HG03135 (cell line): ENCODE data around the gene MAST3.

Source experiments
- ATAC-seq: cut with Tn5 transposase; IDR thresholded peaks from one replicate; pipeline ENCODE4 v1.9.1; 2021; ENCODE audit warnings: mild to moderate bottlenecking, moderate library complexity; ENCODE audit not compliant: unreplicated experiment

The MAST3 gene

GRCh38 chr19:18109733-18110608 is 12.4 kb downstream of the MAST3 start:
- ATAC-seq = no peak

GRCh38 chr19:18110609-18111232 is 13.1 kb downstream of the MAST3 start:
- no peak for ATAC-seq

DNA sequence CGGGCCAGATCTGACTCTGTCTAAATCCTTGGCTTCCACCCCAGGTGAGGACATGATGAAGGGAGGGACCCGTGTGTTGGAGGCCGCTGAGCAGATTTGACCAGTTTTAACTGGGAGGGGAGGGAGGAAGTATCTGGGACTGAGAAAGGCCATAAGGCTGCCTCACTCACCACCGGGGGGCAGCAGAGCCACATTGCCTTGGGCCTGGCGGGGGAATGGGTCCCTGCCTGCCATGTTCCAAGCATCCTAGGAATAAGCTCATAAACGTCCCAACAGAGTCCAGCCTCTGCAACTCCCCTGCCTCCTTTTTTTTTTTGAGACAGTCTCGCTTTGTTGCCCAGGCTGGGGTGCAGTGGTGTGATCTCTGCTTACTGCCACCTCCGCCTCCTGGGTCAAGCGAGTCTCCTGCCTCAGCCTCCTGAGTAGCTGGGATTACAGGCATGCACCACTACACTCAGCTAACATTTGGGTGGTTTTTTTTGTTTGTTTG is 15.5 kb downstream of the MAST3 start:
- no peak for ATAC-seq

DNA sequence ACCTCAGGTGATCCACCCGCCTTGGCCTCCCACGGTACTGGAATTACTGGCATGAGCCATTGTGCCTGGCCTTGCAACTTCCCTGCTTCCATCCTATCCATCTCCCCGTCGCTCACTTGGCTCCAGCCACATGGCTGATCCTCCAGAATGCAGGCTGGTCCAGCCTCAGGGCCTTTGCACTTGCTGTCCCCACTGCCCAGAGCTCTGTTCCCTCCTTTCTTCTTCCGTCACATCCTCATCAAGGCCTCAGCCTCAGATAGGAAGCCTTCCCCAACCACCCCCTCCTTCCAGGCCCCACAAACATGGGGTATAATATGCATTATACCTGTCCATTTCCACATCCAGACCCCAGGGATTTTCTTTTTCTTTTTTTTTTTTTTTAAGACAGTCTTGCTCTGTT is 16.2 kb downstream of the MAST3 start:
- ATAC-seq = no peak

- no peak for ATAC-seq
These were observed 16.9 kb downstream of the MAST3 start for GRCh38 chr19:18114483-18114882.

- no peak for ATAC-seq
These were observed 19.8 kb downstream of the MAST3 start for GRCh38 chr19:18117364-18117691.

DNA sequence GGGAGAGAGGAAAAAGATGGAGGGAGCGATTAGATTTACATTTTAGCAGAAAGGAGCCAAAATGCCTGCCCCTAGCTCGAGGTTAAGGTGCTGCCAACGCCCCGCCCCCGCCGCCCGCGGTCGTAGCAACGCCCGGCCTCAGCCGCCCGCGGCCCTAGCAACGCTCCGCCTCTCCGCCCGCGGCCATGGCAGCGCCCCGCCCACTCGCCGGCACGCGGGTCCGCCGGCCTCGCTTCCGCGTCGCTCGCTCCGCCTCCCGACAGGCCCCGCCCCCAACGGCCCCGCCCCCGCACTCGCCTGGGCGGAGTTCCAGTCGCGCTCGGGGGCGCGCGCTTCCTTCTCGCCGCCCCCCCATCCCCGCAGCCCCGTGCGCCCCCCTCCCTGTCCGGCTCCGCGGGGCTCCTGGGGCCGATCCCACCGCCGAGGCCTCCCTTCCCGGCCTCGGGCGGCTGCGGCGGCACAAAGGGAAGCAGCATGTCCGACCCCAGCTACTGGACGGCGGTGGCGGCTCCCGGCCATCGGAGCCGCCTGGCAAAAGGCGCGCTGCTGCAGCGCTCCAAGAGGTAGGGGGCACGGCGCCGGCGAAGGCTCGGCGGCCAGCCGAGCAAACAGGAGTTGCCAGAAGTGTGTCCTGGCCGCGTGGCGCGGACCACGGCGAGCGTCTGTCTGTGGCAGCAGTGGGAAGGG is 20.3 kb downstream of the MAST3 start:
- ATAC-seq = peak; percentile 75

GRCh38 chr19:18118420-18119012 is 20.9 kb downstream of the MAST3 start:
- no peak for ATAC-seq

GRCh38 chr19:18119013-18119716 is 21.6 kb downstream of the MAST3 start:
- no peak for ATAC-seq

- no peak for ATAC-seq
These were observed 22.1 kb downstream of the MAST3 start for GRCh38 chr19:18119717-18120105.

DNA sequence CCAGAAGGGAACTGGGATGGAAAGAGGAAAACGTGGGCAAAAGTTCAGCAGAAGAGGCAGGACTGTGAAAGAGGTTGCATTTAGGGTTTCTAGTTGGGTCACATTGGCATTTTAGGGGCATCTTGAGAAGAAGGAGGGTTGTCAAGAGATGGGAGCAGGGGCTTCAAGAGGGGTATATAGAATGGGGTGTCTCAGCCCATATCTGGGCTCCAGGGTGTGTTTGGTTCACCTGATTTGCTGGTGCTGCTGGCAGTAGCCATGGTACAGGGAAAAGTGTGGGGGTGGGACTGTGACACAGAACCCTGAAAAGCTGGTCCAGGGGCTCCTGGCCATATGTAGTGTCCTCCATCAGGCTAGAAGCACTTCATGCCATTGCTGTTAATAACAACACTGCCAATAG is 22.5 kb downstream of the MAST3 start:
- no peak for ATAC-seq

GRCh38 chr19:18121166-18121565 is 23.6 kb downstream of the MAST3 start:
- ATAC-seq = no peak

- ATAC-seq = no peak
These were observed 24.8 kb downstream of the MAST3 start for GRCh38 chr19:18122424-18122823.

- ATAC-seq = no peak
These were observed 25.6 kb downstream of the MAST3 start for GRCh38 chr19:18122860-18123795.

- ATAC-seq = no peak
These were observed 26.2 kb downstream of the MAST3 start for GRCh38 chr19:18123819-18124218.

GRCh38 chr19:18126097-18126496 is 28.5 kb downstream of the MAST3 start:
- ATAC-seq = no peak

DNA sequence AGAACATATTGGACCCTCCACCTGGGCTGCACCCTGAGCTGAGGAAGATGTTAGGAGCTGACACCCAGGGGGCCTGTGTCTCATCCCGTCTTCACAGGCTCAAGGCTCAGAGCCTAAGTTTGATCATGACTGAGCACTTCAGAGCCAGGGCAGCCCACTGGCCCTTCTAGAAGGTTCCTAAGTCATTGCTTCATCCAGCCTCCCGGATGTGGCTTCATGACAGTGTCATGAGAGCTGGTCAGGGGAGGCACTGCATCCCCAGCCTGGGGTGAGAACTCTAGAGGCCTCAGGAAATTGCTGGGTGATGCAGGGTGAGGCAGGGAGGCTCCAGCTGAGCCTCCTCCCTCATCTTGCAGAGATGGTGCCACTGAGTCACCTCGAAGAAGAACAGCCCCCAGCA is 30.5 kb downstream of the MAST3 start:
- ATAC-seq = no peak

DNA sequence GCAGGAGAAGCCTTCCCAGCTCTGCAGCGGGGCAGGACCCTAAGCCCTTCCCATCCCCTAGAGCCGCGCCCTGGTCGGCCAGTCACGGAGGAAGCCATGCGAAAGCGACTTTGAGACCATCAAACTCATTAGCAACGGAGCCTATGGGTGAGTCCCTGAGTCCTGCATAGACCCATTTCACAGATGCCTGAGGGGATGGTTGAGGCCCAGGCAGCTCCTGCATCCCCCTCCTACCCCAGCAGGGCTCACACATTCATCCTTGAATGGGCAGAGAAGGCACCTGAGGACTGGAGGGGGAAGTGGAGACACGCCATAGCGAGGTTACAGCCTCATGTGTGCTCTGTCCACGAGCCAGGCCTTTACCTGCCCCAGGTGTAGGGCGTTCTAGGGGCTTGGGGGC is 31.2 kb downstream of the MAST3 start:
- ATAC-seq = no peak

DNA sequence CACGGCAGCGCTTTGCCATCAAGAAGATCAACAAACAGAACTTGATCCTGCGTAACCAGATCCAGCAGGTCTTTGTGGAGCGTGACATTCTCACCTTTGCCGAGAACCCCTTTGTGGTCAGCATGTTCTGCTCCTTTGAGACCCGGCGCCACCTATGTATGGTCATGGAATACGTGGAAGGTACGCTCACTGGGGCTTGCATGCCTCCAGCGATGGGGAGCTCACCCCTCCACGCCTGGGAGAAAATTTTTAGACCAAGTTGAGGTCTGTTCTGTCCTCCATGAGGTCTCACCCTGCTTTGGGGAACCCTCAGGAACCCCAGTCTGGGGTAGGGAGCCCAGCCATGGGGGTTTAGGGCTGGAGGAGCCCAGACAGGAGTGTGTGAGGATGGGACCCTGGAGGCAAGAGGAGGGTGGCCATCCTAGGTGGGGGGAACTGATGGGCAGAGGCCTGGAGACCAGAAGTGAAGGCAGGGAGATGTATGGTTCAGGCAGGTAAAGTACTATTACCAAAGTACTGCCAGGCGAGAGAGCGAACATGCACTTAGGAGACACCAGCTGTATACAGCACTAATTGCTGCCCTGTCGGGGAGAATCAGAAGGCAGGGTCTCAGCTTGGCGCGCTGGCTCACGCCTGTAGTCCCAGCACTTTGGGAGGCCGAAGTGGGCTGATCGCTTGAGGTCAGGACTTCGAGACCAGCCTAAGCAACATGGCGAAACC is 33.1 kb downstream of the MAST3 start:
- no peak for ATAC-seq
